Ascending aorta (tissue), 2 donors: Measurements from ENCODE around the gene PRH2. TPM values are rescaled to one million over a fixed set of nuclear protein-coding genes. Genes with fewer than 3 reads are reported as not detected.

Source experiments
- DNase-seq, 2 donors: peaks; one replicate each; pipeline ENCODE4 v3.0.0-alpha.2; 2019; ENCODE audit warnings: low spot score in 2 of 2
- H3K27ac ChIP-seq, 2 donors: fragments of 200-600 bp; sonication (generic); one replicate each; pipeline ENCODE4 v1.5.1; 2016 to 2017; ENCODE audit warnings: mild to moderate bottlenecking in 1 of 2
- H3K27me3 ChIP-seq: fragments of 200-600 bp; sonication (generic); one replicate; pipeline ENCODE4 v1.5.1; 2017
- H3K36me3 ChIP-seq, 2 donors: fragments of 200-600 bp; sonication (generic); one replicate each; pipeline ENCODE4 v1.5.1; 2016
- H3K4me1 ChIP-seq, 2 donors: fragments of 200-600 bp; sonication (generic); one replicate each; pipeline ENCODE4 v1.5.1; 2016 to 2017; ENCODE audit warnings: mild to moderate bottlenecking in 1 of 2
- H3K4me3 ChIP-seq, 2 donors: fragments of 200-600 bp; sonication (generic); one replicate each; pipeline ENCODE4 v1.5.1; 2016 to 2017; ENCODE audit warnings: mild to moderate bottlenecking in 1 of 2
- H3K9me3 ChIP-seq, 2 donors: fragments of 200-600 bp; sonication (generic); one replicate each; pipeline ENCODE4 v1.5.1; 2016
- CTCF ChIP-seq, 3 experiments: fragments of 200-600 bp in 2 of 3; fragments of 450-650 bp in 1 of 3; sonication (generic) in 2 of 3; IDR thresholded peaks; one replicate each; pipeline ENCODE4 v1.5.1; 2016 to 2019; ENCODE audit warnings: antibody characterized with exemption in 3 of 3, mild to moderate bottlenecking in 1 of 3, moderate library complexity in 1 of 3
- intact Hi-C: fragments of 100-400 bp; cut with DNase I; formaldehyde crosslinking; loops from one replicate; pipeline ENCODE4 v1.15.1; 2023
- total RNA-seq: library from RNA; depleted of rRNA; stranded (reverse); fragments of >200 nt; gene quantifications from one replicate; pipeline ENCODE4 v1.1.0, GENCODE V29; 2016

PRH2 gene
- total RNA-seq, 1 donor from 2014 or later = not detected

- intact Hi-C loops = no loop called here
- Histone ChIP-seq H3K4me1 (no peaks in the 10 kb centered on the region), H3K27me3 (no peaks in the 10 kb centered on the region), H3K27ac (no peak overlapping the region), H3K9me3 (no peaks in the 10 kb centered on the region), H3K4me3 (no peak overlapping the region), H3K36me3 (no peaks in the 10 kb centered on the region)
- no peak for TF ChIP-seq CTCF (IDR thresholded peaks at IDR 0.05)
- no peak for DNase-seq
These were observed 13.0 kb downstream of the PRH2 start for GRCh38 chr12:10941916-10942607.

GRCh38 chr12:10943167-10943566, 14.1 kb downstream of the PRH2 start:
- Histone ChIP-seq H3K27ac (no peak overlapping the region), H3K36me3 (no peaks in the 10 kb centered on the region), H3K27me3 (no peaks in the 10 kb centered on the region), H3K9me3 (no peaks in the 10 kb centered on the region), H3K4me3 (no peak overlapping the region), H3K4me1 (no peaks in the 10 kb centered on the region)
- no peak for DNase-seq
- intact Hi-C loops = no loop called here
- no peak for TF ChIP-seq CTCF (IDR thresholded peaks at IDR 0.05)

- Histone ChIP-seq H3K27ac (peak overlapping the region in 1 of 2 donors; percentile 9), H3K4me1 (no peaks in the 10 kb centered on the region), H3K27me3 (no peaks in the 10 kb centered on the region), H3K9me3 (peaks cover 0 to 28% of the 10 kb centered on the region in 2 donors), H3K36me3 (no peaks in the 10 kb centered on the region), H3K4me3 (no peak overlapping the region)
- TF ChIP-seq CTCF (IDR thresholded peaks at IDR 0.05) = no peak
- no peak for DNase-seq
- intact Hi-C loops = no loop called here
These were observed 23.6 kb downstream of the PRH2 start for GRCh38 chr12:10952645-10953044.

- intact Hi-C loops = no loop called here
These were observed 27.0 kb downstream of the PRH2 start for GRCh38 chr12:10956085-10956484.

GRCh38 chr12:10957741-10958140, 28.7 kb downstream of the PRH2 start:
- DNase-seq = no peak
- Histone ChIP-seq H3K27ac (no peak overlapping the region), H3K27me3 (no peaks in the 10 kb centered on the region), H3K4me1 (no peaks in the 10 kb centered on the region), H3K36me3 (no peaks in the 10 kb centered on the region), H3K9me3 (peaks cover 0 to 28% of the 10 kb centered on the region in 2 donors), H3K4me3 (no peak overlapping the region)
- intact Hi-C loops = no loop called here
- TF ChIP-seq CTCF (IDR thresholded peaks at IDR 0.05) = no peak

More at GRCh38 chr12:10956085-10956484, 27.0 kb downstream of the PRH2 start:
- TF ChIP-seq CTCF (IDR thresholded peaks at IDR 0.05) = no peak
- H3K4me1 ChIP-seq = no peaks in the 10 kb centered on the region
- no peaks in the 10 kb centered on the region for H3K27me3 ChIP-seq
- H3K36me3 ChIP-seq = no peaks in the 10 kb centered on the region
- H3K4me3 ChIP-seq = no peak overlapping the region
- no peak for DNase-seq
- H3K9me3 ChIP-seq = peaks cover 0 to 28% of the 10 kb centered on the region in 2 donors
- no peak overlapping the region for H3K27ac ChIP-seq
